ES-I3 (cell line): ENCODE data around the gene POMC.
"Not testable (repeated sequence)": the region's sequence is repeated elsewhere in the genome, so short reads cannot be mapped to it uniquely, and the experiment has no call there.

Experiments used
- H3K36me3 ChIP-seq: 2 replicates; pipeline ENCODE4 v1.6.1; 2013; ENCODE audit warnings: mild to moderate bottlenecking, low read length, control low read depth, moderate library complexity; ENCODE audit not compliant: insufficient read depth
- H3K4me1 ChIP-seq: 2 replicates; pipeline ENCODE4 v1.6.1; 2013; ENCODE audit warnings: mild to moderate bottlenecking, control low read depth, low read length; ENCODE audit not compliant: insufficient read depth
- H3K9ac ChIP-seq: 2 replicates; pipeline ENCODE4 v1.6.1; 2013; ENCODE audit warnings: low read depth, mild to moderate bottlenecking, low read length, moderate library complexity
- H3K9me3 ChIP-seq: 2 replicates; pipeline ENCODE4 v1.6.1; 2013; ENCODE audit warnings: mild to moderate bottlenecking, low read length, moderate library complexity; ENCODE audit not compliant: control insufficient read depth, insufficient read depth

Gene POMC

DNA sequence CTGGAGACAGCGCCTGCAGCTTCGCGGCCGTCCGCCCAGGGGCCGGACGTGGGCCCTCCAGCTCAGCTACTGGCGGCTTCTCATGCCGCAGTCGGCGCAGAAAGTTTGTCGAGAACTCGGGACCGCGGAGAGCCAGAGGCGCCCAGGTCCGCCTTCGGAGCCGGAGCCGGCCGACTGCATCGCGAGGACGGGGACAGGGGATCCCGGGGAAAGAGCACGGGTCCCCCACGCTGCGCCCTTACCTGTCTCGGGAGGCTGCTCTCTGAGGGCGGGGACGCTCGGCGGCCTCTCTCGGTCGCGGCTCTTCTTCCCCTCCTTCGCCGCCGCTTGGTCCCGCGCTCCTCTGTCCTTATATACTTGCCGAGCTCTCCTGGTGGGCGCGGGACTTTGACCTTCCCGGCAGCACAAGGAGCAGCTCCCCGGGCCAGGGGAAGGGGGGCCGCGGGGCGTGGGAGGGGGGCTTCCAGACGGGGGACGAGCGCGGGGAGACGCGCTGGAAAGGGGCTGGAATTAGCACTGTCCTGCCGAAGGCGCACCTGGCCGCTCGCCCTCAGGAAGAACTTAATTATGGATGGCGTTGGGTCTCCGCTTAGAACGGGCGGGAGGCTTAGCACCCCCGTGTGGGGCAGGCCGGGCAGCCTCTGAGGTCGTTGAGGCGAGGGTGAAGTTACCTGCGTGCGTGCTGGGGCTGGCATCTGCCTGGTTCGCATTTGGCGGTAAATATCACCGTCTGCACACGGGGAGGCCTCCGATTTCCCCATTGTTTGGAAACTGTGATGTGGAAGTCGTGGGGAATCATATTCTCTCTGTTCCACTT, at the start of gene POMC:
TSS of gene POMC (minus strand) at position 325 of the 817 bp plus-strand sequence. CDS start 3,808 bp downstream, outside the sequence.
- H3K9me3 ChIP-seq: no peaks in the 10 kb centered on the region
- no peaks in the 10 kb centered on the region for H3K4me1 ChIP-seq
- H3K9ac ChIP-seq: peak within 1 kb of the TSS; percentile 78
- no peaks in the 10 kb centered on the region for H3K36me3 ChIP-seq

- Histone ChIP-seq H3K4me1 (no peaks in the 10 kb centered on the region; the same call in 1 of the 2 replicates), H3K9me3 (no peaks in the 10 kb centered on the region), H3K36me3 (no peaks in the 10 kb centered on the region), H3K9ac (no peak overlapping the region)
These were observed 49.7 kb upstream of the POMC start for GRCh38 chr2:25218100-25218499.

DNA sequence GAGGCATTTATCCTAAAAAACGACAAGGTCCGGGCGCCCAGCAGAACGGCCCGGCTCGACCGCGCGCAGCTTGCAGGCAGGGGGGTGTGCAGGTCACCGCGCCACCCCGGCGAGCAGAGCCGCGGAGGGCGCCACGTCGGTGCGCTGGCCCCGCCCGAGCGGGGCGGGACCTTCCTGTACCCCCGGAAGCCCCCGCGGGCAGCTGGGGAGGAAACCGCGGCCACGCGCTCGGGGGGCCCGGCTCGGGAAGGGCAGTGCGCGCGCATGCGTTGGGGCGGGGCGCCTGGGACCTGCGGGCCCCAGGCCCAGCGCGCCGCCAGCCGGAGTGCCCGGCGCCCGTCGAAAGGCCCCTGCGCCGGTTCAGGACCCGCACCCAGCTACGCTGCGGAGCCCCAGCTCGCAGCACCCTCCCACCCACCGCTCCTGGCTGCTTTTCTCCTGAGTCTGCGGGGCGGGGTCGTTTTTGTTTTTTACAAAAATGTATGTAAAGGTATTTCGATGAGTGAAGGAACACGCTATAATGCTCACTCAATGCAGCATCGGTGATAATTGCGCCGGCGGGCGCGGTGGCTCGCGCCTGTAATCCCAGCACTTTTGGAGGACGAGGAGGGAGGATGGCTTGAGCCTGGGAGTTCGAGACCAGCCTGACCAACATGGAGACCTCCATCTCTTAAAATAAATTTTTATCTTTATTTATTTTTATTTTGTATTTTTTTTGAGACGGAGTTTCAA, 47.7 kb upstream of the POMC start:
- Histone ChIP-seq H3K4me1 (no peaks in the 10 kb centered on the region), H3K9me3 (no peaks in the 10 kb centered on the region), H3K36me3 (no peaks in the 10 kb centered on the region), H3K9ac (peak overlapping the region; percentile 93)

DNA sequence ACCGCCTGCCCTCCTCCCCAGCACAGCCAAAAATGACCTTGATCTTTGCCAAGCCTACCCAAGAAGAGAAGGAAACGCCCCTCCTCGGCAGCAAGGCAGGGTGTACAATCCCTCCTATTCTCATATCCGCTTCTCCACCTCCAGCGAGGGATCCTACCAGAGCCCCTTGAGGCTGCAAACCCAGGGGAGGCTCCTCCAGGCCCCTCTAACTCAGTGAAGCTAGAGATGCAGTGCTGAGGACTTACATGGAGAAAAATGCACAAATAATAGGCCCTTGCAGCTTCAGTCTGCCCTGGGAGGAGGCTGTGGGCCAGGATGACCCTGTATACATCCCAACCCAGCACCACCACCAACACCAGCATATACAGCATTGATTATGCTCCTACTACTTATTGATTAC, 46.9 kb upstream of the POMC start:
- H3K9me3 ChIP-seq: no peaks in the 10 kb centered on the region
- H3K9ac ChIP-seq: peak overlapping the region; percentile 93
- no peaks in the 10 kb centered on the region for H3K36me3 ChIP-seq
- no peaks in the 10 kb centered on the region for H3K4me1 ChIP-seq

DNA sequence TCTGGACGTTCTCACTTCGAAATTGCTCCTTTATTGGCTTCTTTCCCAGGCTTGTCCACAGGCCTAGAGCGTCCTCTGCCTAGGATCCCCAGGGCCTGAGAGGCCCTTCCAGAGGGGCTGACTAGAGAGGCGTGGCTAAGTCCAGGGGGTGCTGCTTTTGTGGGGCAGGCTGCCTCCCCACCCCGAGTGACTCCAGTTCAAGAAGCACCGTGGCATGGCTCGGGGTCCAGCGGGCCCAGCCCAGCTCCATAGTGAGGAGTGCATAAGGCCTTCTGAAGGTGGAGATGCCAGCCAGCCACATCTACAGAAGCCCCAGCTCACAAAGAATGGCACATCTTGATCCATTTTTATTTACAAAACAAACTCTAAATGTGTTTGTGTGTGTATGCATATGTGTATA, 44.8 kb upstream of the POMC start:
- no peaks in the 10 kb centered on the region for H3K4me1 ChIP-seq
- no peak overlapping the region for H3K9ac ChIP-seq
- no peaks in the 10 kb centered on the region for H3K36me3 ChIP-seq
- H3K9me3 ChIP-seq: no peaks in the 10 kb centered on the region

DNA sequence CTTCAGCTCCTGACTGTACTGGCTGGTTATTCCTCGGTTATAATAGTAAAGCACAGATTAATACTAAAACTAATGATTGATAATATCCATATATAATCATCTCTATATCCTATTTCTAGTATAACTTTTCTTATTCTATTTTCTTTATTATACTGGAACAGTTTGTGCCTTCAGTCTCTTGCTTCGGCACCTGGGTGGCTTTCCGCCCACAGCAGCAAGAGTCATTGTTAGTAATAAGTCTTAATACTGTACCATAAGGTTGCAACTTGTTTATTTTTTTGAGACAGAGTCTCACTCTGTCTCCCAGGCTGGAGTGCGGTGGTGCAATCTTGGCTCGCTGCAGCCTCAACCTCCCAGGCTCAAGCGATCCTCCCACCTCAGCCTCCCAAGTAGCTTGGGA, 42.5 kb upstream of the POMC start:
- H3K4me1 ChIP-seq, H3K9me3 ChIP-seq, H3K9ac ChIP-seq, H3K36me3 ChIP-seq: not testable (repeated sequence)

DNA sequence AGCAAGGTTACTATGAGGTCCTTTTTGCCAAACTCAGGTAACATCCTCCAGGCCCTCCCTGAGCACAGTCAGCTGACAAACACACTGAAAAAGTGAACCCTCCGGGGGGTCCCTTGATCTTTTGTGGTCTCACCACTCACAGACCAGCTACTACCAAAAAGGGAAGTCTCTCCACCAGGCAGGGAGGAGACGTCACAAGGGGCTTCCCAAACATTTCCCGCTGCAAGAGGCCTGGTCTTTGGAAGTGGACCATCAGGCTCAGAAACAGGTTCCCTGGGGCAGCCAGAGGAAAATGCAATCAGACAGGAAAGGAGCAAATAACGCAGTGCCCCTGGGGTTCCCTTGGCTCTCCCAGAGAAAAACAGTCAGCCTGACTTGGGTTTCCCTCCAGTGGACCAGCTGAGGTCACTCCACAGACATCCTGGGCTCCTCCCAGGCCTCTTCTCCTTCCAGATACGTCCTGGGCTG, 38.7 kb upstream of the POMC start:
- Histone ChIP-seq H3K4me1 (peaks cover 9% of the 10 kb centered on the region), H3K9ac (no peak overlapping the region), H3K36me3 (no peaks in the 10 kb centered on the region), H3K9me3 (no peaks in the 10 kb centered on the region)

- peak overlapping the region; percentile 11 for H3K9ac ChIP-seq
- H3K9me3 ChIP-seq: no peaks in the 10 kb centered on the region
- peaks cover 9% of the 10 kb centered on the region for H3K4me1 ChIP-seq
- H3K36me3 ChIP-seq: no peaks in the 10 kb centered on the region
These were observed 35.9 kb upstream of the POMC start for GRCh38 chr2:25204190-25204838.

DNA sequence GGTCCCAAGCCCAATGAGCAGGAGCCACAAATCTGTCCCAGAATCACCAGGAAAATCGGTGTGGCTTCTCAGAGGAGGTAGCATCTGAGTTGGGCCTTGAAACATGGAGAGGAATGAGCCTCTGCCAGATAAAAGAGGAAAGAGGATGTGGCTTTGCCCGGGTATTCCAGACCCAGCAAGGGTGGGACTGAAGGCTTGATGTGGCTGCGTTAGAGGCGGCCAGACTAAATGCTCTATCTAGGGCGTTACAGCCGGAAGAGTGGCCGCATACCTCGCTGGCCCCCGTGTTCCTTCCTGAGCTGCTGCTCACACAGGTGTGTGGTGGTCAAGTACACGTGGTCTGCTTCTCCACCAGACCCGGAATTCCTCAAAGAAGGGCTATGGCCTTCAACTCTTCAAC, 33.9 kb upstream of the POMC start:
- no peaks in the 10 kb centered on the region for H3K36me3 ChIP-seq
- H3K4me1 ChIP-seq: peaks cover 6% of the 10 kb centered on the region
- no peaks in the 10 kb centered on the region for H3K9me3 ChIP-seq
- no peak overlapping the region for H3K9ac ChIP-seq

GRCh38 chr2:25201794-25202193, 33.4 kb upstream of the POMC start:
- H3K9ac ChIP-seq: no peak overlapping the region

GRCh38 chr2:25201265-25201664, 32.9 kb upstream of the POMC start:
- Histone ChIP-seq H3K9ac (no peak overlapping the region), H3K36me3 (no peaks in the 10 kb centered on the region), H3K9me3 (no peaks in the 10 kb centered on the region), H3K4me1 (no peaks in the 10 kb centered on the region; the same call in 1 of the 2 replicates)

More at GRCh38 chr2:25201794-25202193, 33.4 kb upstream of the POMC start:
- H3K4me1 ChIP-seq: peaks cover 1% of the 10 kb centered on the region
- no peaks in the 10 kb centered on the region for H3K9me3 ChIP-seq
- no peaks in the 10 kb centered on the region for H3K36me3 ChIP-seq

DNA sequence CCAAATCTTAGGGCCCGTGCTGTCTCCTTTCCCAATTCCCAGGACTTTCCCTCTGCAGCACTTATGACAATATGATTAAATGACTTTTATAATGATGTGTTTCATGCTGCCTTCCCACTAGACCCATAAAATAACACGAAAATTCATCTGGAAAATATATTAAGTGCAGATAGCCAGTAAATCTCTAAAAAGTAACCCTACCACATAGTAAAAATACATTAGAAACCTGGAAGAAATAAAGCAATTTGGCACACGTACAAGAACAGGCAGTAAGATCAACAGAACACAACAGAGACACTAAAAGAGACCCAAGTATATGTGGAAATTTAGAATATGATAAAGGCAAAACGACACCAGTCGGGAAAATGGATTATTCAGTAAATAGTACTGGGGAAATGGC, 30.2 kb upstream of the POMC start:
- no peaks in the 10 kb centered on the region for H3K36me3 ChIP-seq
- H3K4me1 ChIP-seq: peaks cover 5% of the 10 kb centered on the region
- no peaks in the 10 kb centered on the region for H3K9me3 ChIP-seq

DNA sequence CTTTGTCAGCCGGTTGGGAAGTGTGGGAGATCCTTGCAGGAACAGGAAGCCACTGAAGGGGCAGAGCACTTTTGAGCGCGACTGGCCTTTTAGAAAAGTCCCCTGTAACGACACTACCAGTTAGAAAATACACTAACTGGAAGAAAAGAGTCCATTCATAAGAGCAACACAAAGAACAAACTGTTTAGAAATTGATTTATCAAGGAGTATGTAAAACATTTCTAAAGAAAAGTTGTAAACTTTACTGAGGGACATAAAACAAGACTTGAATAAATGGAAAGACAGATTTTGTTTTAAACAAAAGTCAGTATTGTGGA, 29.8 kb upstream of the POMC start:
- H3K9ac ChIP-seq: no peak overlapping the region
- no peaks in the 10 kb centered on the region for H3K9me3 ChIP-seq
- no peaks in the 10 kb centered on the region for H3K36me3 ChIP-seq
- peaks cover 5% of the 10 kb centered on the region for H3K4me1 ChIP-seq

More for the DNA sequence above, 30.2 kb upstream of the POMC start:
- no peak overlapping the region for H3K9ac ChIP-seq

DNA sequence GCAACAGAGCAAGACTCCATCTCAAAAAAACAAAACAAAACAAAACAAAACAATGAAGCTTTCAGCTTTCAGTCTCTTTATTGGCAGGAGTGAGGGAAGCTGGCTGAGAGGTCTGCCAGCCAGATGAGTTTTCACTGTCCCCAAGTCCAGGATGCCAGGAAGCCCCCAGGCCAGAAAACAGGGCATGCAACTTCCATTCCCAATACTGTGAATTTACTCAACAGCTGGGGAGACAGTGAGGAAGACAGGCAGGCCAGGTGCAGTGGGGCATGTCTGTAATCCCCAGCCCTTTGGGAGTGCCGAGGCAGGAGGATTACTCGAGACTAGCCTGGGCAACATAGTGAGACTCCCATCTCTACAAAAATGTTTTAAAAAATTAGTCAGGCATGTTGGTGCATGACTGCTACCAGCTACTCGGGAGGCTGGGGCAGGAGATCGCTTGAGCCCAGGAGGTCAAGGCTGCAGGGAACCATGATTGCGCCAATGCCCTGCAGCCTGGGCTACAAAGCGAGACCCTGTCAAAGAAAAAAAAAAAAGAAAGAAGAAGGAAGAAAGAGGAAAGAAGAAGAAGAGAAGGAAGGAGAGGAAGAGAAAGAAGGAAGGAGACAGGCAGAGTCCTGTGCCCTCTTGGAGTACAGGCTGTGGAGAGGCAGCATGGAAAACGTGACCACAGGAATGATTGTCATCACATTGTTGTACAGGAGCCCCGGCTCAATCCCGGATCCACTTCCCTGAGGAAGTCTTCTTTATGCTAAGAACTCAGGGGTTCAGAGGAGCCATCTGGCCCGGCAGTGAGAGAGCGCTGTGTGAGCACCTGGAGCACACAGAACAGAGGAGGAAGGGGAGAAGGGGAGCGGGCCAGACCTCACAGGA, 29.2 kb upstream of the POMC start:
- Histone ChIP-seq H3K4me1 (peaks cover 5% of the 10 kb centered on the region), H3K9ac (no peak overlapping the region), H3K9me3 (no peaks in the 10 kb centered on the region), H3K36me3 (no peaks in the 10 kb centered on the region)
